Measurements from ENCODE around the gene RNF114. TPM values are rescaled to one million over a fixed set of nuclear protein-coding genes. Genes with fewer than 3 reads are reported as not detected.

RNF114 gene
- polyA plus RNA-seq, 1 donor from 2014 or later, result 109 TPM

DNA sequence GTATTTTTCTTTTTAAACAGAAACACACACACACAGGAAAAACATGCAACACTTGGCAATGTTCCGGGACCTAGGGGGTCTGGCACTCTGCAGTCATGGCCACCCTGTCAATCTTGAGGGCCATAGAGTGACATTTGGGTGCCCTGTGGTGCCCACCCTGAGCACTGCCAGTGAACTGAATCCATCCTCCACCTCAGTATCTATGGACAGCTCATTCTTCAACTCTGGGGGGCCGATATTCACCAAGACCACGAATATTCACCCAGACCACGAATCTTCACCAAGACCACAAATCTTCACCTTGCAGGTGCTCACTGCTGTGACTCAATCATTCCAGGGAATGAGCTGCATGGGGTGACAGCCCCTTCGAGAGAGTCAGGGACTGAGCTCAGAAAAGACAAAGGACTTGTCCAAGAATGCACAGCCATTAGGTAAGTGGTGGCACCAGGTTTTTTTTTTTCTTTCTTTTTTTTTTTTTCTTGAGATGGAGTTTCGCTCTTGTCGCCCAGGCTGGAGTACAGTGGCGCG lies 65.7 kb downstream of the RNF114 start:
- H3K9ac ChIP-seq (ENCODE audit: low read length), result no peak overlapping the region
- H2AFZ ChIP-seq (ENCODE audit: low read depth, low read length), result no peak overlapping the region
- H3K9me3 ChIP-seq (ENCODE audit: low read length), result no peaks in the 10 kb centered on the region
- no peaks in the 10 kb centered on the region for H3K9me2 ChIP-seq (ENCODE audit: insufficient read depth, low read length)
- no peak overlapping the region for H3K4me3 ChIP-seq (ENCODE audit: low read length)
- H3K27ac ChIP-seq (ENCODE audit: low read length), result no peak overlapping the region
- no peaks in the 10 kb centered on the region for H3K36me3 ChIP-seq (ENCODE audit: insufficient read depth, low read length)
- H3K79me2 ChIP-seq (replicated peaks; ENCODE audit: insufficient read depth, low read length), result no peaks in the 10 kb centered on the region
- no peak overlapping the region for H3K4me2 ChIP-seq (ENCODE audit: low read length)
- H3F3A ChIP-seq (ENCODE audit: insufficient read depth, low read length, poor library complexity, severe bottlenecking), result no peaks in the 10 kb centered on the region
- no peaks in the 10 kb centered on the region for H4K20me1 ChIP-seq (ENCODE audit: insufficient read depth)
- TF ChIP-seq CTCF (IDR thresholded peaks at IDR 0.05; ENCODE audit: poor library complexity, severe bottlenecking), result no peak
- TF ChIP-seq SMC3 (conservative IDR thresholded peaks at IDR 0.05; ENCODE audit: poor library complexity), result no peak
- TF ChIP-seq EP300 (conservative IDR thresholded peaks at IDR 0.05; ENCODE audit: poor library complexity, severe bottlenecking), result no peak
- TF ChIP-seq RAD21 (conservative IDR thresholded peaks at IDR 0.05), result no peak
- TF ChIP-seq, protein P1, sequence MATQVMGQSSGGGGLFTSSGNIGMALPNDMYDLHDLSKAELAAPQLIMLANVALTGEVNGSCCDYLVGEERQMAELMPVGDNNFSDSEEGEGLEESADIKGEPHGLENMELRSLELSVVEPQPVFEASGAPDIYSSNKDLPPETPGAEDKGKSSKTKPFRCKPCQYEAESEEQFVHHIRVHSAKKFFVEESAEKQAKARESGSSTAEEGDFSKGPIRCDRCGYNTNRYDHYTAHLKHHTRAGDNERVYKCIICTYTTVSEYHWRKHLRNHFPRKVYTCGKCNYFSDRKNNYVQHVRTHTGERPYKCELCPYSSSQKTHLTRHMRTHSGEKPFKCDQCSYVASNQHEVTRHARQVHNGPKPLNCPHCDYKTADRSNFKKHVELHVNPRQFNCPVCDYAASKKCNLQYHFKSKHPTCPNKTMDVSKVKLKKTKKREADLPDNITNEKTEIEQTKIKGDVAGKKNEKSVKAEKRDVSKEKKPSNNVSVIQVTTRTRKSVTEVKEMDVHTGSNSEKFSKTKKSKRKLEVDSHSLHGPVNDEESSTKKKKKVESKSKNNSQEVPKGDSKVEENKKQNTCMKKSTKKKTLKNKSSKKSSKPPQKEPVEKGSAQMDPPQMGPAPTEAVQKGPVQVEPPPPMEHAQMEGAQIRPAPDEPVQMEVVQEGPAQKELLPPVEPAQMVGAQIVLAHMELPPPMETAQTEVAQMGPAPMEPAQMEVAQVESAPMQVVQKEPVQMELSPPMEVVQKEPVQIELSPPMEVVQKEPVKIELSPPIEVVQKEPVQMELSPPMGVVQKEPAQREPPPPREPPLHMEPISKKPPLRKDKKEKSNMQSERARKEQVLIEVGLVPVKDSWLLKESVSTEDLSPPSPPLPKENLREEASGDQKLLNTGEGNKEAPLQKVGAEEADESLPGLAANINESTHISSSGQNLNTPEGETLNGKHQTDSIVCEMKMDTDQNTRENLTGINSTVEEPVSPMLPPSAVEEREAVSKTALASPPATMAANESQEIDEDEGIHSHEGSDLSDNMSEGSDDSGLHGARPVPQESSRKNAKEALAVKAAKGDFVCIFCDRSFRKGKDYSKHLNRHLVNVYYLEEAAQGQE (IDR thresholded peaks at IDR 0.05; ENCODE audit: borderline replicate concordance), result no peak
- no peak for TF ChIP-seq TAF1 (IDR thresholded peaks at IDR 0.05; ENCODE audit: low read depth)
- no peak for TF ChIP-seq POLR2AphosphoS5 (IDR thresholded peaks at IDR 0.05)
- no peak for TF ChIP-seq MXI1 (conservative IDR thresholded peaks at IDR 0.05; ENCODE audit: poor library complexity, severe bottlenecking)
- TF ChIP-seq EZH2 (IDR thresholded peaks at IDR 0.05; ENCODE audit: borderline replicate concordance, insufficient read depth, low read length, poor library complexity, severe bottlenecking), result no peak
- H3K27me3 ChIP-seq (ENCODE audit: insufficient read depth, low read depth, low read length), result no peaks in the 10 kb centered on the region

- Histone ChIP-seq H3K36me3 (ENCODE audit: insufficient read depth, low read length) (no peaks in the 10 kb centered on the region), H3F3A (ENCODE audit: insufficient read depth, low read length, poor library complexity, severe bottlenecking) (no peaks in the 10 kb centered on the region), H4K20me1 (ENCODE audit: insufficient read depth) (no peaks in the 10 kb centered on the region), H3K79me2 (replicated peaks; ENCODE audit: insufficient read depth, low read length) (no peaks in the 10 kb centered on the region), H3K27ac (ENCODE audit: low read length) (no peak overlapping the region), H3K9me3 (ENCODE audit: low read length) (no peaks in the 10 kb centered on the region), H3K27me3 (ENCODE audit: insufficient read depth, low read depth, low read length) (no peaks in the 10 kb centered on the region), H3K9ac (ENCODE audit: low read length) (no peak overlapping the region), H3K4me2 (ENCODE audit: low read length) (no peak overlapping the region), H3K9me2 (ENCODE audit: insufficient read depth, low read length) (no peaks in the 10 kb centered on the region), H3K4me3 (ENCODE audit: low read length) (no peak overlapping the region), H2AFZ (ENCODE audit: low read depth, low read length) (no peak overlapping the region)
- TF ChIP-seq MXI1 (conservative IDR thresholded peaks at IDR 0.05; ENCODE audit: poor library complexity, severe bottlenecking) (no peak), TAF1 (IDR thresholded peaks at IDR 0.05; ENCODE audit: low read depth) (no peak), EP300 (conservative IDR thresholded peaks at IDR 0.05; ENCODE audit: poor library complexity, severe bottlenecking) (no peak), CTCF (IDR thresholded peaks at IDR 0.05; ENCODE audit: poor library complexity, severe bottlenecking) (no peak)
- TF ChIP-seq, protein P1 (IDR thresholded peaks at IDR 0.05; ENCODE audit: borderline replicate concordance), result no peak
Observed at GRCh38 chr20:50003253-50003656, 67.1 kb downstream of the RNF114 start.
